Liver (tissue), 9 donors: ENCODE results near the gene DNMT3A. TPM values are rescaled to one million over a fixed set of nuclear protein-coding genes. Genes with fewer than 3 reads are reported as not detected.

ENCODE experiments used
- DNase-seq: peaks from one replicate; pipeline ENCODE4 v3.0.0-alpha.2; 2017; ENCODE audit warnings: low spot score
- H3K27ac ChIP-seq, 2 donors: one replicate each; pipeline ENCODE4 v1.7.0; 2013; ENCODE audit warnings: inconsistent platforms in 2 of 2, low read length in 2 of 2, control low read depth in 1 of 2, low read depth in 1 of 2, mild to moderate bottlenecking in 1 of 2
- H3K27me3 ChIP-seq, 4 donors: one replicate each; pipeline versions ENCODE4 v1.6.1 to v1.7.0; 2013; ENCODE audit warnings: low read length in 3 of 4, inconsistent platforms in 1 of 4, mild to moderate bottlenecking in 1 of 4, moderate library complexity in 1 of 4; ENCODE audit not compliant: control insufficient read depth in 4 of 4, insufficient read depth in 4 of 4
- H3K36me3 ChIP-seq, 4 donors: one replicate each; pipeline versions ENCODE4 v1.6.1 to v1.7.0; 2013; ENCODE audit warnings: low read length in 3 of 4, mild to moderate bottlenecking in 3 of 4, low read depth in 1 of 4, moderate library complexity in 1 of 4; ENCODE audit not compliant: control insufficient read depth in 4 of 4, insufficient read depth in 3 of 4
- H3K4me1 ChIP-seq, 4 donors: one replicate each; pipeline versions ENCODE4 v1.6.1 to v1.7.0; 2013; ENCODE audit warnings: low read length in 3 of 4, mild to moderate bottlenecking in 3 of 4, moderate library complexity in 1 of 4; ENCODE audit not compliant: control insufficient read depth in 4 of 4, insufficient read depth in 4 of 4
- H3K4me3 ChIP-seq, 3 donors: one replicate each; pipeline versions ENCODE4 v1.6.1 to v1.7.0; 2013; ENCODE audit warnings: low read length in 3 of 3, control low read depth in 1 of 3, low read depth in 1 of 3, mild to moderate bottlenecking in 1 of 3
- H3K9ac ChIP-seq, 2 donors: one replicate each; pipeline ENCODE4 v1.7.0; 2013; ENCODE audit warnings: low read length in 2 of 2, mild to moderate bottlenecking in 2 of 2, moderate library complexity in 2 of 2, control low read depth in 1 of 2, low read depth in 1 of 2
- H3K9me3 ChIP-seq, 4 donors: one replicate each; pipeline versions ENCODE4 v1.6.1 to v1.7.0; 2013; ENCODE audit warnings: low read length in 3 of 4; ENCODE audit not compliant: control insufficient read depth in 4 of 4
- ATF3 ChIP-seq: IDR thresholded peaks from 2 replicates; pipeline ENCODE4 v1.6.1; 2016; ENCODE audit warnings: antibody characterized with exemption
- CTCF ChIP-seq: fragments of 150-350 bp; IDR thresholded peaks from 2 replicates; pipeline ENCODE4 v1.5.1; 2017; ENCODE audit warnings: improper control_type of control experiment, low read depth, low read length; ENCODE audit not compliant: missing input control
- EGR1 ChIP-seq, 2 donors: IDR thresholded peaks; 2 replicates each; pipeline ENCODE4 v1.6.1; 2016 to 2018; ENCODE audit warnings: antibody characterized with exemption in 2 of 2, low read depth in 2 of 2
- FOXA1 ChIP-seq: IDR thresholded peaks from 2 replicates; pipeline ENCODE4 v1.6.1; 2016; ENCODE audit warnings: antibody characterized with exemption
- FOXA2 ChIP-seq: IDR thresholded peaks from 2 replicates; pipeline ENCODE4 v1.6.1; 2016; ENCODE audit warnings: antibody characterized with exemption
- GABPA ChIP-seq, 2 donors: IDR thresholded peaks in 1 of 2; conservative IDR thresholded peaks in 1 of 2; 2 replicates each; pipeline ENCODE4 v1.6.1; 2016; ENCODE audit warnings: antibody characterized with exemption in 2 of 2, mild to moderate bottlenecking in 1 of 2, moderate library complexity in 1 of 2
- HNF4A ChIP-seq, 2 donors: conservative IDR thresholded peaks; 2 replicates each; pipeline ENCODE4 v1.6.1; 2016; ENCODE audit warnings: antibody characterized with exemption in 2 of 2, mild to moderate bottlenecking in 2 of 2
- HNF4G ChIP-seq: IDR thresholded peaks from 2 replicates; pipeline ENCODE4 v1.6.1; 2016; ENCODE audit warnings: antibody characterized with exemption
- JUND ChIP-seq, 2 donors: IDR thresholded peaks; 2 replicates each; pipeline ENCODE4 v1.6.1; 2016; ENCODE audit warnings: antibody characterized with exemption in 2 of 2
- MAX ChIP-seq: IDR thresholded peaks from 2 replicates; pipeline ENCODE4 v1.6.1; 2016; ENCODE audit warnings: antibody characterized with exemption
- NR2F2 ChIP-seq: IDR thresholded peaks from 2 replicates; pipeline ENCODE4 v1.6.1; 2016; ENCODE audit warnings: antibody characterized with exemption
- RAD21 ChIP-seq, 2 donors: IDR thresholded peaks; 2 replicates each; pipeline ENCODE4 v1.6.1; 2016; ENCODE audit warnings: antibody characterized with exemption in 2 of 2, mild to moderate bottlenecking in 2 of 2
- REST ChIP-seq: IDR thresholded peaks from 2 replicates; pipeline ENCODE4 v1.6.1; 2016; ENCODE audit warnings: antibody characterized with exemption, mild to moderate bottlenecking
- RXRA ChIP-seq, 2 donors: IDR thresholded peaks; 2 replicates each; pipeline ENCODE4 v1.6.1; 2017 to 2018; ENCODE audit warnings: antibody characterized with exemption in 2 of 2, mild to moderate bottlenecking in 1 of 2
- SP1 ChIP-seq: IDR thresholded peaks from 2 replicates; pipeline ENCODE4 v1.6.1; 2018; ENCODE audit warnings: antibody characterized with exemption, mild to moderate bottlenecking
- TAF1 ChIP-seq: conservative IDR thresholded peaks from 2 replicates; pipeline ENCODE4 v1.6.1; 2016; ENCODE audit warnings: antibody characterized with exemption, mild to moderate bottlenecking
- YY1 ChIP-seq: IDR thresholded peaks from 2 replicates; pipeline ENCODE4 v1.6.1; 2016; ENCODE audit warnings: antibody characterized with exemption, mild to moderate bottlenecking
- ZBTB33 ChIP-seq: IDR thresholded peaks from 2 replicates; pipeline ENCODE4 v1.6.1; 2016; ENCODE audit warnings: antibody characterized with exemption
- WGBS: extraction: QIAGEN DNeasy Blood & Tissue Kit; methylation state at CpG from one replicate; pipeline ENCODE4 v1.1.7; 2013; 5-methylcytosine and 5-hydroxymethylcytosine counted together
- polyA plus RNA-seq, 2 donors: library from polyadenylated mRNA; stranded (reverse) in 1 of 2; unstranded in 1 of 2; fragments of 200-250 nt in 1 of 2; fragments of >200 nt in 1 of 2; fragmentation: Nextera tagmentation in 1 of 2; extraction: Ambion mirVana in 1 of 2; gene quantifications; one replicate each; pipeline versions ENCODE4 v1.2.1 to v1.2.3, GENCODE V29; 2013 to 2015
- total RNA-seq, 2 donors: library from RNA; depleted of rRNA; stranded (reverse); fragments of >200 nt; gene quantifications; one replicate each; pipeline ENCODE4 v1.2.3, GENCODE V29; 2014
- donor health status: healthy.
- donor health status: healthy.
- donor health status: healthy.
- donor health status: healthy.
- donor health status: healthy.

Gene DNMT3A
- total and polyA plus RNA-seq, 4 donors = 3.5 to 24.2 (median 8.1) TPM

- Histone ChIP-seq H3K27ac (no peak overlapping the region), H3K4me3 (no peak overlapping the region), H3K9me3 (no peaks in the 10 kb centered on the region), H3K9ac (no peak overlapping the region), H3K27me3 (no peaks in the 10 kb centered on the region), H3K4me1 (peaks cover 0 to 4% (median 0%) of the 10 kb centered on the region in 4 donors), H3K36me3 (no peaks in the 10 kb centered on the region)
- no peak for DNase-seq
- 95% methylated on average over 3 of the region's 3 CpGs for WGBS
- TF ChIP-seq JUND (IDR thresholded peaks at IDR 0.05) (no peak), MAX (no peak), RAD21 (IDR thresholded peaks at IDR 0.05) (no peak), ZBTB33 (no peak), RXRA (IDR thresholded peaks at IDR 0.05) (no peak), ATF3 (no peak), EGR1 (IDR thresholded peaks at IDR 0.05; ENCODE audit: low read depth in 2 of 2) (no peak), HNF4A (conservative IDR thresholded peaks at IDR 0.05) (no peak), NR2F2 (no peak), SP1 (no peak), GABPA (IDR thresholded peaks at IDR 0.05 in 1 of 2, conservative IDR thresholded peaks at IDR 0.05 in 1 of 2) (no peak), TAF1 (no peak), CTCF (no peak), HNF4G (no peak), FOXA2 (no peak), REST (no peak), FOXA1 (no peak), YY1 (no peak)
Observed at GRCh38 chr2:25220313-25220712, 121.4 kb downstream of the DNMT3A start.
